ENCODE results near the gene TMEM266.

The TMEM266 gene

DNA sequence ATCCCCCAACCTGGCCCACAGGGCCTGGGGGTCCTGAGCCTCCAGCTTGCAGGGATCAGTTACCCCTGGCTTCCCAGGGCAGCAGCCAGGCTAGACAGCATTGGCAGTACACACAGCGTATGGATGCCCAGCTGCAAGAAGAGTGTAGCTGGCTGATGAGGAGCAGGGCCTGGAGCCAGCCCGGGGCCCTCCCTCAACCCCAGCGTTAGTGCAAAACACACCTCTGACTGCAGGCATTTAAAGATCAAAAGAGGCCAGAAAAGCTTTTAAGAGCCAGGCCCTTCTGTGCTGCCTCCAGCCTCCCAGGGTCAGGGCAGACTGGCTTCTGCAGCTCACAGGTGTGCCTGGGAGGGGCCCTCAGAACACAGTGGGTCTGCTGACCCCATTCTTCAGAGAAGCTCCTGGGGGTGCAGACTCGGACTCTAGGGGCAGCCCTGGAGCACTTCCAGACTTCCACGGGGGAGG lies 140.9 kb downstream of the TMEM266 start:
- Histone ChIP-seq H3K4me1 (no peaks in the 10 kb centered on the region), H3K36me3 (ENCODE audit: control insufficient read depth, insufficient read depth, low read length) (no peaks in the 10 kb centered on the region), H2AFZ (no peak overlapping the region), H3K27me3 (ENCODE audit: control insufficient read depth, insufficient read depth, low read length) (no peaks in the 10 kb centered on the region), H3K9ac (no peak overlapping the region), H3K4me2 (ENCODE audit: low read length) (no peak overlapping the region), H3K27ac (no peak overlapping the region), H3K4me3 (ENCODE audit: low read depth, low read length) (no peak overlapping the region), H3K79me2 (no peaks in the 10 kb centered on the region), H3K9me3 (ENCODE audit: control insufficient read depth, low read length) (no peaks in the 10 kb centered on the region)
- no peak for TF ChIP-seq CTCF (IDR thresholded peaks at IDR 0.05)

GRCh38 chr15:76201536-76202255 lies 141.9 kb downstream of the TMEM266 start:
- no peaks in the 10 kb centered on the region for H3K27me3 ChIP-seq (ENCODE audit: control insufficient read depth, insufficient read depth, low read length)
- no peak for TF ChIP-seq CTCF (IDR thresholded peaks at IDR 0.05)
- H3K79me2 ChIP-seq, result no peaks in the 10 kb centered on the region

GRCh38 chr15:76203346-76204108 lies 143.7 kb downstream of the TMEM266 start:
- Histone ChIP-seq H3K4me3 (ENCODE audit: low read depth, low read length) (no peak overlapping the region), H3K27ac (no peak overlapping the region), H3K27me3 (ENCODE audit: control insufficient read depth, insufficient read depth, low read length) (no peaks in the 10 kb centered on the region), H2AFZ (no peak overlapping the region), H3K9ac (no peak overlapping the region), H3K4me1 (no peaks in the 10 kb centered on the region), H3K36me3 (ENCODE audit: control insufficient read depth, insufficient read depth, low read length) (no peaks in the 10 kb centered on the region), H3K9me3 (ENCODE audit: control insufficient read depth, low read length) (no peaks in the 10 kb centered on the region), H3K4me2 (ENCODE audit: low read length) (no peak overlapping the region), H3K79me2 (no peaks in the 10 kb centered on the region)
- TF ChIP-seq CTCF (IDR thresholded peaks at IDR 0.05), result no peak

More at GRCh38 chr15:76201536-76202255, 141.9 kb downstream of the TMEM266 start:
- Histone ChIP-seq H3K27ac (no peak overlapping the region), H2AFZ (no peak overlapping the region), H3K9ac (no peak overlapping the region), H3K4me3 (ENCODE audit: low read depth, low read length) (no peak overlapping the region), H3K4me1 (no peaks in the 10 kb centered on the region), H3K9me3 (ENCODE audit: control insufficient read depth, low read length) (no peaks in the 10 kb centered on the region), H3K4me2 (ENCODE audit: low read length) (no peak overlapping the region), H3K36me3 (ENCODE audit: control insufficient read depth, insufficient read depth, low read length) (no peaks in the 10 kb centered on the region)

DNA sequence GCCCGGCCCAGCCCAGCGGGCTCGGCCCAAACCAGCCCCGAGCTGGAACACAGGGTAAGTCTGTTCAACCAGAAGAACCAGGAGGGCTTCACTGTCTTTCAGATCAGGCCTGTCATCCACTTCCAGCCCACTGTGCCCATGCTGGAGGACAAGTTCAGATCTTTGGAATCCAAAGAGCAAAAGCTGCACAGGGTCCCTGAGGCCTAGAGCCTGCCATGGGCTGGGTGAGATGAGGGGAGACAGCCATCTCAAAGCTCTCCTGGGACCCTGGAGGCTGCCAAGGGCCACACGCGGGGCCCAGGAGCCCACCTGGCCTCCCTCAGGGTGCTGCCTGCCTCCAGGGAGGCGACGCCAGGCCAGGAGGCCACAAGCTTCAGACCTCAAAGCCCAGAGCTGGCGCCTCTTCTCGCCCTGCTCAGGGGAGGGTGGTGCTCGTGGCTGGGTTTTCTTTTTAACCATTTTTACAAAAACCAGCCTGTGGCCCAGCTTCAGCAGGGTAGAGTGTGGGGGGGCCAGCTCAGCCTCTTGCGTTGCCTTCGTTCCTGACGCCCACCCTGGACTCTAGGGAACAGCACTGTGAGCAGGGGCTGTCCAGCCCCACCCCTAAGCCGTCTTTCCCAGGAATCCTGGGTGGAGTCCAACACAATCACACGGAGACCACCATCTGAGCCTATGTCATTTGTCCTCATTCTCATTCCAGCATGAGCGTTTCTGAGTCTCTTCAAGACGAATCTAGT lies 144.5 kb downstream of the TMEM266 start:
- no peak overlapping the region for H3K4me3 ChIP-seq (ENCODE audit: low read depth, low read length)
- no peaks in the 10 kb centered on the region for H3K9me3 ChIP-seq (ENCODE audit: control insufficient read depth, low read length)
- H3K36me3 ChIP-seq (ENCODE audit: control insufficient read depth, insufficient read depth, low read length), result no peaks in the 10 kb centered on the region
- H3K9ac ChIP-seq, result no peak overlapping the region
- H3K27ac ChIP-seq, result no peak overlapping the region
- TF ChIP-seq CTCF (IDR thresholded peaks at IDR 0.05), result no peak
- H2AFZ ChIP-seq, result no peak overlapping the region
- H3K27me3 ChIP-seq (ENCODE audit: control insufficient read depth, insufficient read depth, low read length), result no peaks in the 10 kb centered on the region
- H3K79me2 ChIP-seq, result no peaks in the 10 kb centered on the region
- no peak overlapping the region for H3K4me2 ChIP-seq (ENCODE audit: low read length)
- H3K4me1 ChIP-seq, result no peaks in the 10 kb centered on the region
